SK-N-MC (cell line): ENCODE results near the gene EPN2.

Experiments used
- EZH2 ChIP-seq: fragments of 200-600 bp; sonication (generic); IDR thresholded peaks from one replicate; pipeline ENCODE4 v1.6.1; 2017; ENCODE audit warnings: antibody characterized with exemption
- FOXP2 ChIP-seq: optimal IDR thresholded peaks from 2 replicates; pipeline ENCODE3; 2011; ENCODE audit warnings: mild to moderate bottlenecking, moderate library complexity; ENCODE audit not compliant: insufficient read depth; ENCODE audit errors: extremely low read length, control extremely low read depth
- POLR2AphosphoS5 ChIP-seq: IDR thresholded peaks from 2 replicates; pipeline ENCODE4 v1.6.1; 2012; ENCODE audit warnings: mild to moderate bottlenecking, low read depth, low read length, borderline replicate concordance

DNA sequence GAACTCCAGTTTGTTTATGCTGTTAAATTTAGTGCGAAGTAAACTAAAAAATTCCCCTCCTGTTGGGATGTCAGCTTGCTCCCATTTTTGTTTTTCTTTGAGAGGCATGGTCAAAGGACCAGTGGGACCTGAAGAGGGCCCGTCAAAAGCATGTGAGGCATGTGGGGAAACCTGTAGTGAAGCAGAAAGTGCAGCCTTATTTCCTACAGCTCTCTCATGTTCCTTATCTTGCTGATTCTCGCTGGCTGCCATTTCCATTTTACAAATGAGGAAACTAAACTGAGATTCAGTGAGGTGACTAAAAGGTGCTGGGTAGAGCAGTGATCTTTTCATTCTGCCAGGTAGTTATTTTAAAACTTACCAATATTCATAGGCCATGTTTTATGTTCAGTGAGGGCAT, 27.1 kb downstream of the EPN2 start:
- TF ChIP-seq EZH2 (no peak), POLR2AphosphoS5 (no peak), FOXP2 (no peak)
